Progenitor cell of endocrine pancreas (in vitro differentiated cells): ENCODE results near the gene ITGB3. TPM values are rescaled to one million over a fixed set of nuclear protein-coding genes. Genes with fewer than 3 reads are reported as not detected.
"Not testable (repeated sequence)": the region's sequence is repeated elsewhere in the genome, so short reads cannot be mapped to it uniquely, and the experiment has no call there.

ENCODE experiments used
- DNase-seq: peaks from one replicate; pipeline ENCODE4 v3.0.0; 2021; ENCODE audit warnings: low spot score; ENCODE audit not compliant: unreplicated experiment
- H3K27ac Mint-ChIP-seq: 2 replicates; pipeline ENCODE4 v1.8.0; 2021; ENCODE audit warnings: mild to moderate bottlenecking, moderate library complexity, mixed read lengths
- H3K27me3 Mint-ChIP-seq: 2 replicates; pipeline ENCODE4 v1.8.0; 2021; ENCODE audit warnings: mixed read lengths
- H3K36me3 Mint-ChIP-seq: 2 replicates; pipeline ENCODE4 v1.8.0; 2022; ENCODE audit warnings: mixed read lengths; ENCODE audit not compliant: insufficient read depth
- H3K4me1 Mint-ChIP-seq: 2 replicates; pipeline ENCODE4 v1.8.0; 2021; ENCODE audit warnings: low read depth, mixed read lengths
- H3K4me3 Mint-ChIP-seq: 2 replicates; pipeline ENCODE4 v1.8.0; 2021; ENCODE audit warnings: low read depth, mild to moderate bottlenecking, moderate library complexity, mixed read lengths
- H3K9me3 Mint-ChIP-seq: 2 replicates; pipeline ENCODE4 v1.8.0; 2021; ENCODE audit warnings: low read depth, mixed read lengths
- total RNA-seq: library from RNA; stranded (reverse); gene quantifications from 2 replicates; pipeline ENCODE4 v1.2.1, GENCODE V29; 2021
- TF ChIP-seq, protein P1 (sequence below): fragments of 200-600 bp; sonication (generic); IDR thresholded peaks from one replicate; pipeline ENCODE4 v1.5.0; 2021; ENCODE audit warnings: antibody characterized with exemption, mild to moderate bottlenecking; ENCODE audit not compliant: unreplicated experiment

ITGB3 gene
- total RNA-seq, 1 donor from 2014 or later = not detected

DNA sequence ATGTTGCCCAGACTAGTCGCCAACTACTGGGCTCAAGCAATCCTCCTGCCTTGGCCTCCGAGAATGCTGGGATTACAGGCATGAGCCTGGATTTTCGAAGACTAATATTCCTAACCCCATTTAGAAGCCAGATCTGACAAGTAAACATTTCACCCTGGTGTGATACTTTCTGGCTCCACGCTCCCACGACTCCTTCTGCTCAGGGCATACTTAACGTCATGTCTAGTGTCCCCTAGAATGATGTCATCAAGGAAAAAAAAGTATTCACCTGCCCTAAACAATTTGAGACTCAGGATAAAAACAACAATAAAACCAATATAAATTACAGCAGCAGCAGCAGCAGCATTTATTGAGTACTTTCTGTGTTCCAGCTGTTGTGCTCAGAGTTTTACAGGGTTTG lies 13.2 kb downstream of the ITGB3 start:
- DNase-seq = no peak
- TF ChIP-seq, protein P1, sequence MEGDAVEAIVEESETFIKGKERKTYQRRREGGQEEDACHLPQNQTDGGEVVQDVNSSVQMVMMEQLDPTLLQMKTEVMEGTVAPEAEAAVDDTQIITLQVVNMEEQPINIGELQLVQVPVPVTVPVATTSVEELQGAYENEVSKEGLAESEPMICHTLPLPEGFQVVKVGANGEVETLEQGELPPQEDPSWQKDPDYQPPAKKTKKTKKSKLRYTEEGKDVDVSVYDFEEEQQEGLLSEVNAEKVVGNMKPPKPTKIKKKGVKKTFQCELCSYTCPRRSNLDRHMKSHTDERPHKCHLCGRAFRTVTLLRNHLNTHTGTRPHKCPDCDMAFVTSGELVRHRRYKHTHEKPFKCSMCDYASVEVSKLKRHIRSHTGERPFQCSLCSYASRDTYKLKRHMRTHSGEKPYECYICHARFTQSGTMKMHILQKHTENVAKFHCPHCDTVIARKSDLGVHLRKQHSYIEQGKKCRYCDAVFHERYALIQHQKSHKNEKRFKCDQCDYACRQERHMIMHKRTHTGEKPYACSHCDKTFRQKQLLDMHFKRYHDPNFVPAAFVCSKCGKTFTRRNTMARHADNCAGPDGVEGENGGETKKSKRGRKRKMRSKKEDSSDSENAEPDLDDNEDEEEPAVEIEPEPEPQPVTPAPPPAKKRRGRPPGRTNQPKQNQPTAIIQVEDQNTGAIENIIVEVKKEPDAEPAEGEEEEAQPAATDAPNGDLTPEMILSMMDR = no peak
- H3K9me3 Mint-ChIP-seq = peaks cover 5% of the 10 kb centered on the region

DNA sequence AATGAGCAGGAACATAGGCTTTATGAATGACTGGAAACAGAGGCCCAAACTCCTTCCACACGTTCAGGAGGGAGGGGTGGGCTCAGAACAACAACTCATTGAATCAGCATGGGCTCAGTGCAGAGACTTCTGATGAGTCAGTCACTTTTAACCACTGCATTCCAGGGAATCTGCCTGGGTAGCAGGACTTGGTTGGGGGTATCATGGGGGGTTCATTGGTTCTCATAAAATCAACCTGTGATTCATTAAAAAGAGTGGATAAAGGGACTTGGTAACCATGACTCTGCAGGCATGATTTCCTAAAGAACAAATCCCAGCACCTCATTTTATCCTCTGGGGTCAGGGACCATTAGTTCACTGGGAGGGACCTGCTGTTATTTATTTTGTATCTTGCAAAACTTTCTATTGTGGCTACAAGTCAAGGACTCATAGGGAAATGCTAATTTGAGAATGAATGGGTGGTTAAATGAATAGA lies 13.8 kb downstream of the ITGB3 start:
- Mint-ChIP-seq H3K4me1 (no peaks in the 10 kb centered on the region), H3K27me3 (no peaks in the 10 kb centered on the region), H3K4me3 (no peak overlapping the region), H3K36me3 (peaks cover 2% of the 10 kb centered on the region), H3K9me3 (peaks cover 5% of the 10 kb centered on the region), H3K27ac (no peak overlapping the region)
- TF ChIP-seq, protein P1 = no peak
- no peak for DNase-seq

More for the DNA sequence above, 13.2 kb downstream of the ITGB3 start:
- peaks cover 2% of the 10 kb centered on the region for H3K36me3 Mint-ChIP-seq
- H3K4me1 Mint-ChIP-seq = no peaks in the 10 kb centered on the region
- no peak overlapping the region for H3K27ac Mint-ChIP-seq
- H3K4me3 Mint-ChIP-seq = no peak overlapping the region
- H3K27me3 Mint-ChIP-seq = no peaks in the 10 kb centered on the region

DNA sequence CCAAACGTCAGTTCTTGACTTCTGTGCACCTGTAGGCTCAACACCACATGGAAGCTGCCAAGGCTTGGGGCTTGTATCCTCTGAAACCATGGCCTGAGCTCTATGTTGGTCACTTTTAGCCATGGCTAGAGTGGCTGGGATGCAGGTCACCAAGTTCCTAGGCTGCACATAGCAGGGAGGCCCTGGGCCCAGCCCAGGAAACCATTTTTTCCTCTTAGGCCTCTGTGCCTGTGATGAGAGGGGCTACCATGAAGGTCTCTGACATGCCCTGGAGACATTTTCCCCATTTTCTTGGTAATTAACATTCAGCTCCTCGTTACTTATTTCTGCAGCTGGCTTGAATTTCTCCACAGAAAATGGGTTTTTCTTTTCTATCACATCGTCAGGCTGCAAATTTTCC lies 15.3 kb downstream of the ITGB3 start:
- not testable (repeated sequence) for H3K27ac Mint-ChIP-seq, DNase-seq, H3K4me3 Mint-ChIP-seq, H3K4me1 Mint-ChIP-seq, H3K9me3 Mint-ChIP-seq, H3K36me3 Mint-ChIP-seq, H3K27me3 Mint-ChIP-seq

DNA sequence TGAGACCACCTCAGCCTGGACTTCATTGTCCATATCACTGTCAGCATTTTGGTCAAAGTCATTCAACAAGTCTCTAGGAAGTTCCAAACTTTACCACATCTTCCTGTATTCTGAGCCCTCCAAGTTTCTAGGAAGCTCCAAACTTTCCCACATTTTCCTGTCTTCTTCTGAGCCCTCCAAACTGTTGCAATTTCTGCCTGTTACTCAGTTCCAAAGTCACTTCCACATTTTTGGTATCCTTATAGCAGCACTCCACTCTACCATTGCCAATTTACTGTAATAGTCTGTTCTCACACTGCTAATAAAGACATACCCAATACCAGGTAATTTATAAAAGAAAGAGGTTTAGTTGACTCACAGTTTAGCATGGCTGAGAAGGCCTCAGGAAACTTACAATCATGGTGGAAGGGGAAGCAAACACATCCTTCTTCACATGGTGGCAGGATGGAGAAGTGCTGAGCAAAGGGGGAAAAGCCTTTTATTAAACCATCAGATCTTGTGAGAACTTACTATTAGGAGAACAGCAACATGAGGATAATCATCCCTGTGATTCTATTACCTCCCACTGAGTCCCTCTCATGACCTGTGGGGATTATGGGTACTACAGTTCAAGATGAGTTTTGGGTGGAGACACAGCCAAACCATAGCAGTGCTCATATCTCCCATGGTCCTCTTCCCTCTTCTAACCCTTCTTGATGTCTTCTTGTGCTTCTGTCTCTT lies 16.1 kb downstream of the ITGB3 start:
- not testable (repeated sequence) for DNase-seq, H3K27ac Mint-ChIP-seq, H3K4me1 Mint-ChIP-seq, H3K36me3 Mint-ChIP-seq, H3K27me3 Mint-ChIP-seq, H3K9me3 Mint-ChIP-seq, H3K4me3 Mint-ChIP-seq

DNA sequence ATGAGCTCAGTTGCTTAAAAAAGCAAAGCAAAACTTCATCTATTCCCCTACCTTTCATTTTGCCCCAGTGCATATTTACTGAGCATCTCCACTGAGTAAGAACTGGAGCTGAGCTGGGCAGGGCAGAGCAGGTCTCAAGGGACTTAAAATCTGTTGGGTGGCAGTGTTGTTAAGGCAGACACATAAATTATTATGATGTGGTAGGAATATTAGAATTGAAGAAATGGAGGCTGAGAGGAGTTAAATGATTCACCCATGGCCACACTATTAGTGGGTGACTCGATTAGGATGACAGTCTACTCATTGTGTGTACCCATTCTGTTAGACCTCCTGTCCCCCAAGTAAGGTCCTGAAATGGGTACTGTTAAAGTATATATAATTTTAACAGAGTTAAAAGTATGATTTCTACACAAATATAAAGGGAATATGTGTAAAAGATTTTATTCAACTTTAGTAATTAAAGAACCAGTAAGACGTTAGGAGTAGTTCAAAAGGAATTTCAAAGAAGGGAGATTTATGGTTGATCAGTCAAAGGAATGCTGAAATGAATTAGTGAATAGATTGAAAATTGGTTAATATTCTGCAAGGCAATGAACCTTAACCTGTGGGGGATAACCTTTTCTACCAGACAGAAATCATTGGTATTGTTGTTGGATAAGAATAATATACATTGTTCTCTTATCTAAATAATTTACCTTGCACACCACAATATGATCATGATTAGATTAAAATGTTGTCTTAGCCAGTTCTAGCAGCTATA lies 17.5 kb downstream of the ITGB3 start:
- no peak overlapping the region for H3K27ac Mint-ChIP-seq
- H3K9me3 Mint-ChIP-seq = peaks cover 5% of the 10 kb centered on the region
- H3K36me3 Mint-ChIP-seq = peaks cover 2% of the 10 kb centered on the region
- TF ChIP-seq, protein P1 = no peak
- no peak for DNase-seq
- no peak overlapping the region for H3K4me3 Mint-ChIP-seq
- peaks cover 7% of the 10 kb centered on the region for H3K4me1 Mint-ChIP-seq
- peaks cover 6% of the 10 kb centered on the region for H3K27me3 Mint-ChIP-seq

DNA sequence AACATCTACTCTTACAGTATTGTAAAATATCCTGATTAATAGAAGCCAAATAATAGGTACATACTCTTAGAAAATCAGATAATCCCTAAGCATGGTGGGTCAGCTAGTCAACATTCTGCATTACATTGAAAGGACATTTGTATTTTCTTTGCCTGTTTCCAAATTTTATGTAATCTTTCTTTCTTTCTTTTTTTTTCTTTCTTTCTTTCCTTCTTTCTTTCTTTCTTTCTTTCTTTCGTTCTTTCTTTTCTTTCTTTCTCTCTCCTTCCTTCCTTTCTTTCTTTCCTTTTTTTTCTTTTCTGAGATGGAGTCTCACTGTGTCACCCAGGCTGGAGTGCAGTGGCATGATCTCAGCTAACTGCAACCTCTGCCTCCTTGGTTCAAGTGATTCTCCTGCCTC lies 18.9 kb downstream of the ITGB3 start:
- Mint-ChIP-seq H3K27ac (no peak overlapping the region), H3K4me3 (no peak overlapping the region), H3K4me1 (peaks cover 14% of the 10 kb centered on the region)

More for the DNA sequence above, 18.9 kb downstream of the ITGB3 start:
- H3K27me3 Mint-ChIP-seq = peaks cover 6% of the 10 kb centered on the region
- H3K36me3 Mint-ChIP-seq = peaks cover 2% of the 10 kb centered on the region
- no peak for DNase-seq
- TF ChIP-seq, protein P1 = no peak
- peaks cover 5% of the 10 kb centered on the region for H3K9me3 Mint-ChIP-seq
